Measurements from ENCODE around the gene VWA5A.
"Not testable (repeated sequence)": the region's sequence is repeated elsewhere in the genome, so short reads cannot be mapped to it uniquely, and the experiment has no call there.

The VWA5A gene

DNA sequence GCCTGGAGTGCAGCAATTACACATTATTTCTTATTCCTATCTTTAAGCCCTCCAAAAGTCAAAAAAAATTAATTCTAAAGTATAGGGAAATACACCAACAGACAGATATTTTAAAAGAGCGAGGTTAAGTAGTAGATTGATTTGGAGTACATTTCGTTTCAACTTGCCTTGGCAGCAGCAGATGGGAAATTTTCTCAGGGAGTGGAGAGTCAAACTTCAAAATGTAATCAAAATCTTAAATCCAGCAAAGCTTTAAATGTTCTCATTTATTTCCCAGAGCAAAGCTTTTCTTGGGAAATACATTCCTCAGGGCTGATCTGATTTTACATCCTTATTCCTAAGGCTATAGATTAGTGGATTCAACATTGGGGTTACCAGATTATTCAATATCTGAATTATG is 21.9 kb upstream of the VWA5A start:
- no peak for DNase-seq

DNA sequence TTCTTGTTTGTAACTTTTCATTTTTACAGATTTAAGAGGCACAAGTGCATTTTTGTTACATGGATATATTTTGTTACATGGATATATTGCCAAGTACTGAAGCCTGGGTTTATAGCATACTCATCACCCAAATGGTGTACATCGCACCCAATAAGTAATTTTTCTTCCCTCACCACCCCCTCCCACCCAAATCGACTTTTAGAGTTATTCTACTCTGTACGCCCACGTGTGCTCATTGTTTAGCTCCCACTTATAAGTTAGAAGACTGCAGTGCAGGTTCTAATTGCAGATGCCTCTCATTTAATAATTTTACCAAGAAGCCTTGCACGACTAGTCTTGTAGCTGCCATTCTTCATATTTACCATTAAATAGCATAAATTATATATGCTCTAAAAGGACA is 20.5 kb upstream of the VWA5A start:
- DNase-seq = no peak

DNA sequence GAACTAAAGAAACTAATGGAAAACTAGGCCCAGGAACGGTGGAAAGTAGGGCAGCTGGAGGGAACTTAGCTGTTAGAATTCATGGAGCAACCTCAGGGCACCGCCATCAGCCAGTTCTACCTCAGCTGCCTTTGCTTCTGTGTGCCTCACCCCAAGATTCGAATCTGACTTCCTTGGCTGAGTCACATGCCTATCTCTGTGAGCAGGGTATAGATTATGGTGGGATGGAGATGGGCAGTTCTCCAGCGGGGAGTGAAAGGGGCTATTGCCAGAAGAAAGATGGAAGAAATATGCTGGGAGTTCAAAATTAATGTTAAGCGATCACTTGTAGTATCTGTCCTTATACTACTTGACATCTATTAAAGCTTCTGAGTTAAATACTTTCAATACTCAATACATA is 18.9 kb upstream of the VWA5A start:
- no peak for DNase-seq

DNA sequence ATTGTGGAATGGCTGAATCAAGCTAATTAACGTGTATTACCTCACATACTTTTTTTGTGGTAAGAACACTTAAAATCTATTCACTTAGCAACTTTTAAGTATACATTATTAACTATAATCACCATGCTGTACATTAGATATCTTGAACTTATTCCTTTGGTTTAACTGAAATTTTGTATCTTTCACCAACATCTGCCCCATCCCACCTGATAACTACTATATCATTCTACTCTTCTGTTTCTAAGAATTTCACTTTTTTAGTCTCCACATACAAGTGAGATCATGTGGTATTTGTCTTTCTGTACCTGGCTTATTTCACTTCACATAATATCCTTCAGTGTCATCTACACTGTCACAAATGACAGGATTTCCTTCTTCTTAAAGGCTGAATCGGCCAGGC is 17.1 kb upstream of the VWA5A start:
- no peak for DNase-seq

DNA sequence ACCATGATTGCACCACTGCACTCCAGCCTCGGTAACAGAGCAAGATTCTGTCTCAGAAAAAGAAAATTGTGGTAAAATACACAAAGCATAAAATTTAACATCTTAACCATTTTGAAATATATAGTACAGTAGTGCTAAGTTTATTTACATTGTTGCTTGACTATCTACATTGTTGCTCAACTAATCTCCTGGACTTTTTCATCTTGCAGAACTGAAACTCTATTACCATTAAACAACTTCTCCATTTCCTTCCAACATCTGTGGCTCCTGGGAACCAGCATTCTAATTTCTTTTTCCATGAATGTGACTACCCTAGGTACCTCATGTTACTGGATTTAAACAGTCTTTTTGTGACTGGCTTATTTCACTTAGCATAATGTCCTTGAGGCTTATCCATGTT is 13.5 kb upstream of the VWA5A start:
- no peak for DNase-seq

DNA sequence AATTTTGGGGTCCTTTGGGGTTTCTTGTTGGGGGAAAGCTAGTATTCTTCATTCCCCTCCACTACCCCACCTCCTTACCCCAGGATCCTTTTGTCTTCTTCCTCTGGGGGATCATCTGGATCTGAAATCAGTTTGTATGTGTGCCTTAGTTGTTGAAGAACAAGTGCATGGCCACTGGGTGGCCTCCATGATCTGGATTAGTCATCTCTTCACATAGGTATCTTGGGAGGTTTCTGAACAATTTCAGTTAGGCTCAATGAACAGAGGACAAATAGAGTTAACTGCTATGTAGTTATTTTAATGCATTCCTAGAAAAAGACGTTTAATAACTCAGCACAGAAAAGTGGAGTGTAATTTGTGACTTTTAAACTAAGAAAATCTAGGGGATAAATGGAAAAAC is 7.1 kb upstream of the VWA5A start:
- no peak for DNase-seq

DNA sequence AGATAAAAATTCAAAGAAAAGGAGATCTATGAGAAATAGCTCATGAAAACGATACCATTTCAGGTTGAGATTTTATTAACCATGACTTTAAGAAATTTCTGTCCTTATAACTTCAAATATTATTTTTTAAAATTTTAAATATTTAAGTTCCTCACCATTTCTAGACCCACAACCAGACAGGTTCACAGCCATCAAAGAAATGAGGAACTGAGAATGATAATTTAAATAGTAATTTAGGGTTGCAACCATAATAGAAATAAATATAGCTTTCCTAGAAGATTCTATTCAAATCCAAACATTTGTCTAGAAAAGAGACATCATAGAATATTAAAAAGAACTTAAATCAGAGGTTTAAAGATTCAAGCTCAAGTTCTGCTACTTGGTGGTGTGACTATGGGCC is 5.9 kb upstream of the VWA5A start:
- DNase-seq = no peak

DNA sequence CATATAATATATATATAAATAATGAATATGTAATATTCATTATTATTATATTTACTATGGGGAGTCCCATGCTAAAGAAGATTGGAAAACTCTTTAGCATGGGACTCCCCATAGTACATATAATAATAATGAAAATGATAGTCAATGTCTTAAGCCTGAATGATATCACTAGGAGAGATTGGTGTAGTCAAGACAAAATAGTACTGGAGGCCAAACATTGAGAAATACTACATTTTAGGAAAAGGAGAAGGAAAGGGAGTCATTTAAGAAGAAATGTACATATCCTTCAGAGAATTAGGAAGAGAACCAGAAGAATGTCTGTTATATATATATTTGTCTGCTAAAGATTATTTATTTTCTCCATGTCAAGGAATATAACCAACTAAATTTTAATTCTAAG is 5.0 kb upstream of the VWA5A start:
- DNase-seq = no peak

DNA sequence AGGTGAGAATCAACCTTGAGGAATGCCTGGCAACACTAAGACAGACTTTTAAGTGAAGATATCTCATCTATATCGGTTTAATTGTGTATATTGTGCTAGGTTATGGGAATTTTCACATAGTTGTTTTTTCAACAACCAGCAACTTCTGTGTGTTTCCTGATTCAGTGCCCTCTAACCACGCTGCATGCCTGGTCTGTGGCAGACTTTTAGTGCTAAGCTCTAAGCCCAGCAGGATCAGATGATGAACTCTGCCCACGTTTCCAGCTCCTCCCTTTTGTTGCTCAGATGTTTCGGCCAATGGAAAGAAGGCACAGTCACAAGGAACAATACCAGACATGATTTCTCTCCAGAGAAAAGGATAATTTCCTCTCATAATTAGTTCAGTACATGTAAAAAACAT is 1.4 kb upstream of the VWA5A start:
- DNase-seq = no peak

DNA sequence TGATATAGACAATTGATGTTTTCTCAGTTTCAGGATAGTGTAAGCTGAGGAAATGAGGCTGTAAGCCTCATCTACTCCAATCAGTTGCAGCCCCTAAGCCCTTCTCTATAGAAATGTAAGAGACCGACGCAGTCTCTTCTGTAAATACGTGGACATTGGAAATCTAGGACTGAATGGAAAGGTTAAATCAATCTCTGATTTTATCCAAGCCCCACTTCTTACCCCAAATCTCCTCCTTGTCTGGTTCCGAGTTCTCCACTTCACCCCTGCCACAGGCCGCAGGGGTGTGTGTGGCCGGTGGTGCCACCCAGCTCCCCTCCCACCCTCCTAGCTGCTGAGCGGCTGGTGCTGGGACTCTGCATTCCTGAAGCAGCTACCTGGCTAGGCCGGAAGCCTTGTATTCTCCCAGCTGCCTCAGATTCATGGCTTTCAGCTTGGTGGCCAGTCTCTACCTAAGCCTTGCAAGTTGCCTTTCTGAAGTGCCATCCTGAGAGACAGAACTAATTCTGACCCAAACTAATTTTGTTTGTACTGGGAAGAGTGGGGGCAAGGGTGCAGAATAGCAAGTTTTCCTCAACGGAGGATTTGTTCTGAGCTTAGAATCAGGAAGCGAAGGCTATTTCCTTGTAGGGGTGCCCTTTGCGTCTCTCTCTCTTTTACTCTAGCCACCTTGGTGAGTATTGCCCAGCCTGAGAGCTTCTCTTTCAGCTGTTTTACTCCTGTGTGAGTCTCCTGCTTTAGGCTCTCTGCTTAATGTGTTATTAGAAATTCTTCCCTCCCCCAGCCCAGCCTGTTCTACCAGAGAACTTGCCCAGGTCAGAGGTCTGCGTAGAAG is 749 bp downstream of the VWA5A start:
- DNase-seq = no peak

DNA sequence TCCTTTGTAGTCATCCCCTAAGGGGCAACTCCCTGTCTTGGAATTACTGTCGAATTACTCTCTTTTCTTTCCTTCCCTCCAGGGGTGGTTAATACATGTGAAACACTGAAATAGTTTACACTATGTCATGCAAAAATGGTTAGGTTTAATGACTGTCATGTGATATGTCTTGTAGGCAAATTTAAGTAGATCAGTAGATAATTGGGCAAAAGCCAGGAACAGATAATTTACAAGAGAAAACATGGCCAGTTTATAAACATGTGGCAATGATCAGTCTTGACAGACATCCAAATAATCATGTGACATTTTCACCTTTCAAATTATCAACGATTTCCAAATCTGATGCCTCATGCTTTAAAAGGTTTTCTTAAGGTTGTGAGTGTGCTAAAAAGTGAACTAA is 3.9 kb downstream of the VWA5A start:
- no peak for DNase-seq

DNA sequence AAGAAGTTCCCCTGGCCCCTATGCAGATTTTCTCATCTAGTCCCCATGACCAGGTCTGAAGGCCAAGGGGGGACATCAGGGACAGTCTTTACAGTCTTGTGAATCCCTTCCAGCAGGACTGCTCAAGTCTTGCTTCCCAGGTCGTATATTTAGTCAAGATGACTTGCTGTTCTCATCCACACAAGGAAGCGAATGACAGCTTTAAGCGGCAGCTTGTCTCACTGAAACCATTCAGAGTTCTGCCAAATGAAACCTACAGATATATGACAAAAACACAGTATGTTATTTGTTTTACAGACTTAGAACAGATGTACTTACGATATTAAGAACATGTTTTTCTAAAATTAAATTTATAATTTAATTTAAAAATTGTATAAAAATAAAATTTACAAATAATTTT is 5.6 kb downstream of the VWA5A start:
- no peak for DNase-seq

DNA sequence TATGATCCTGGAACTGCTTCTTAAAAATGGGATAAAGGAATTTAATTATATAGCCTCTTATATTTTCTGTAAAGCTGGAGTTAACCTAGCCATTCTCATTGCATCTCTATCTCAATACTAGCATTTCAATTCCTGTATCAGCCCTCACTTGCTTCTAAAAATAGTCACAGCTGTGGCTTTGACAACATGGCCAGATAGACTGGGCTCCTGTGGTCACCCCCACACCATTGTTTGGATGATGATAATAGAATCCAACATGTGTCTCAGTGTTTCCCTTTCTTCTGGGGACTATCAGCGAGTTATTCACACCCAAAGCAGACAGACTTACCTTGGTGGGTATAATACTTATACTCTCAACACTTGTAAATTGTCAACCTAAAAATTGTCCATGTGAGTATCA is 6.9 kb downstream of the VWA5A start:
- no peak for DNase-seq

DNA sequence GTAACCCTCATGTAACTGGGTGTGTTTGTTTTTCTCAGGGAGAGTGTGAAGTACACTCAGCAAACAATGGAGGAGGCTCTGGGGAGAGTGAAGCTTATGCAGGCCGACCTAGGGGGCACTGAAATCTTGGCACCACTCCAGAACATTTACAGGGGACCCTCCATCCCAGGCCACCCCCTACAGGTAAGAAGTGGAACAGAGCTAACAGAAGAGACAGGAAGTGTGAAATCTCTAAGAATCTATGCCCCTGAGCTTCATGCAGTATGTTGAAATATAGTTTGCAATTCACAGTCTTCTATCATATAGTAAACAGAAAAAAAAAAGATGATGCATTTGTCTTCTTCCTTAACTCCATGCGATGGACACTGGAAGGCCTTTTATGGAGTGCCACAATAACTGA is 8.4 kb downstream of the VWA5A start:
- no peak for DNase-seq

DNA sequence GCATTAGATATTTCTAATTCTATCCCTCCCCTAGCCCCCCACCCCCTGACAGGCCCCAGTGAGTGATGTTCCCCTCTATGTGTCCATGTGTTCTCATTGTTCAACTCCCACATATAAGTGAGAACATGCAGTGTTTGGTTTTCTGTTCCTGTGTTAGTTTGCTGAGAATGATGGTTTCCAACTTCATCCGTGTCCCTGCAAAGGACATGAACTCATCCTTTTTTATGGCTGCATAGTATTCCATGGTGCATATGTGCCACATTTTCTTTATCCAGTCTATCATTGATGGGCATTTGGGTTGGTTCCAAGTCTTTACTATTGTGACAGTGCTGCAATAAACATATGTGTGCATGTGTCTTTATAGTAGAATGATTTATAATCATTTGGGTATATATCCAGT is 11.9 kb downstream of the VWA5A start:
- not testable (repeated sequence) for DNase-seq

DNA sequence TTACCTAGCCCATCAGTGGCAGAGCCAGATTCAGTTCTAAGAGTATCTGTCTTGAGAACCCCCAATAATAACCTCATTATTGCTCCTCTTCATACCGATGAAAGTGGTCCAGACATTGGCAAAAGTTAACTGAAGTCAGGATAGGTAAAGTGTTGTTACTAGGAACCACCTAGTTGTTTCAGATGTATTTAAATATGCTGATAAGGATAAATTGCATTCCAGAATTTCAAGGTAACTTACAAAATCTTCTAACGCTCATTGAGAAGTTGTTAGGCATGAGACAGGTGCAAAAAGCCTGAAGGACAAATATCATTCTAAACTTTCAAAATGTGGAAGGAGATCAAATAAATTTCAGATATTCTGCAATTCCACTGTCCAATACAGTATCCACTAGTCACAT is 27.8 kb downstream of the VWA5A start:
- no peak for DNase-seq

DNA sequence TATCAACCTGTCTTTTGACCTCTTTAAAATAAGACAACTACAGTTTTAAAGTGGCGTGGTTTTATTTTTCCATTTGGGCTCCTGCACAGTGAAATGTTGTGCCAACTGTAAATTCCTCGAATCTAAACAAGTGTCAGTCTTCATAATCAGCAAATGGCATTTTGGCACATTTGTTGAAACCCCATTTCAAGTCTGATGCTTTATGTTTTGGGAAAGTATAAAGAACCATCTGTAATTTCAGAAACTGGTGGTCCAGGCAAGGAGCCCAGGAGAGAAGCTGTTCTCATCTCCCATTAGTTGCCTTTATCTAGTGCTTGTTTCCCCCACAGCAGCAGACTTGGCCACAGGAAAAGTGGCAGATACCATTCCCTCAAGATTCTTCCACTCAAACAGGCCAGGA is 32.7 kb downstream of the VWA5A start:
- no peak for DNase-seq

DNA sequence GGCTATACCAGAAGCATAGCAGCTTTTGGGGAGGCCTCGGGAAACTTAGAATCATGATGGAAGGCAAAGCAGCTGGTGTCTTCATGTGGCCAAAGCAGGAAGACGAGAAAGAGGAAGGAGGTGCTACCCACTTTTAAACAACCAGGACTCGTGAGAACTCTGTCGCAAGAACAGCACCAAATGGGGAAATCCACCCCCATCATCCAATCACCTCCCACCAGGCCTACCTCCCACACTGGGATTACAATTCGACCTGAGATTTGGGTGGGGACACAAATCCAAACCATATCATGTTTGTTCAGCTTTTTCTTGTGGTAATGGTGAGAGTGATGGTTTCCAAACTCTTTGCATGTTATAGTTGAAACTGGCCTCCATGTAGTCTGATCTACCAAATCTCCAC is 35.4 kb downstream of the VWA5A start:
- no peak for DNase-seq

DNA sequence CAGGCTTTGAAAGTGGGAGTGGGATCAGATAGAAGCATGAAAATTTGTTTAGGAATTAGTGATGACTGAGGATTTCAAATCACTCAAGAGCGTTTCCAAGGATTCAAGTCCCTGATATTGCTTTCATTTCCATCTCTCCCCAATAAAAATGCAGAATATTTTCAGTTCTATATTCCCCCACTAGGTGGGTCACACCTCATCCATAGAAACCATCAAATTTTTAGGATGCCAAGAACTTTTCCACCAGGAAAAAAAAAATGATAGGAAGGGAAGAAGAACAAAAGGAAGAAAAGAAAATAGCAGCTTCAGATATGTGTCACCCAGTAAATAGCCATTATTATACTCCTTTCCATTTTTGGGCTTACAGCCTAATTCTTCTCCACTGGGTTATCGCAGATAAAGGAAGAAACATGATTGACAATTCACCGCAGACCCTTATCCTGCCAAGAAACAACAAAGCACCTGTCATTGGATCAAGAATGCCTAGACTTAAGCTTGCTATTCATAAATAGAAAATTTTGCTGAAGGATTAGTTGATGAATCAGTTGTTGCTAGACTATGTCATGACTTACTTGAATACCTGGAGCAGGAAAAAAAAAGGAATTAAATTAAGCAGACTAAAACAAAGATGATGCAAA is 37.6 kb downstream of the VWA5A start:
- no peak for DNase-seq

DNA sequence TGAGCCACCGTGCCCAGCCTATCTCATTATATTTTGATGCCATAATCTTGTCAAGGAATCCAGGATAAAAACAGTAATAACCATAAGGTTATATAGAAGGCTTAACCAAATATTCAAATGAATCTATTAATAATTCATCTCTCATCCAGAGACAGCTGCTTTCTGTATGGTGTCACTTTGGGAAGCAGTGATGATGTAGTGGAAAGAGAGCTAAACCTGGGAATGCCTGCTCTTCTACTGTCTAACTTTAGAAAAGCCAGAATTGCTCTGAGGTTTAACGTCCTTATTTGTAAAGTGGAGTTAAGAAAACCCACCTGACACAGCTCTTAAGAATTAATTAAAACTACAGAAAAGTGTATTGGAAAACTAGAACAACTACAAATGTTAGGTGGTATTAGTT is 38.6 kb downstream of the VWA5A start:
- DNase-seq = no peak

DNA sequence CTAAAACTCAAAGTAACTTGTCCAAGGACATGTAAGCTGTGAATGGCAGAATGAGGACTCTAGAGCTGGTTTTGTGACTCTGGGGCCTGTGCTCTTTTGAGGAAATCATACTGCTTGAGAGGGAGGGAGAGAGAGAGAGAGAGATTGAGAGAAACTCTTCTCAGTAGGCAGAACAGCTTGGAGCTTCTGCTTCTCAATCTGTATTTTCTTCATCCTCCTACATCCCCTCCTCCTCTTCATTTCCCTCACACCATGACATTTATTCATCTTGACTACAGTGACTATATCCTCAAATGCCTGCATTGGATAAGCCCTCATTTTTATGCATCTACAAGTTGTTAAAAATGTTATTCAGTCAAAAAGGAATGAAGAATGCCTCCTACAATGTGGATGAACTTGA is 44.2 kb downstream of the VWA5A start:
- DNase-seq = no peak

DNA sequence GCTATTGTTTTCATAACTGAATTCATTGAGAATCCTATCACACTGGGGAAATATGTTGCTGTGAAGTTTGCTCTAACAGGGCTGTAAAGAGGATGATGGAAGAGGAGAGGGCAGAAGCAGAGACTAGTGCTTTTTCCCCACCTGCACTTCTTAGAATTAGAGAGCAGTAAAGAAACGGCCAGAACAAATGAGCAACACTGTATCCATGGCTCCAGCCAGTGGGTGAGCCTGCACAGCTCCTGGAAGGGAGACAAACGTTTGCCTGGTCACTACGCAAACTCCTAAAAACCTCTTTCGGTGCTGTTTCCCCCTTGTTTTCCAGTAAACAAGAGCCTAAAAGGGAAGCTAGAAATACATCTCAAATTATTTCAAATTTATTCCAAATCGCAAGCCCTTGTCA is 45.7 kb downstream of the VWA5A start:
- DNase-seq = no peak

DNA sequence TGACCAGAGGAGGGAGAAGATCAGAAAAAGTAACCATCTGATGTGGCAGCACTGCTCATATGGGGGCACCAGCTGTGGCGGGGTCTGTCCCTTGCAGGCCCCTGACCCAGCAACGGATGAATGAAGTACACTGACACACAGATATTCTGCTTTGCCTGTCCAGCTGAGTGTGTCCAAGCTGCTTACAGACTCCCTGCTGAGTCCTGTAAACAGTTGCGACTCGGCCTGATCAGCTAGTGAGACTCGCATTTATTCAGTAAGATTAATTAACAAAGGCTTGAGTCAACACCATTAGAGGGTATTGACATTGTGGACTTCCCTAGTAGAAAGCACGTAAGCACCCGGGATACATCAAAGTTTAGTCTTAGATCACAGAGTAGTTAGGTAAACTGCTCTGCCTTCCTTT is 52.6 kb downstream of the VWA5A start:
- DNase-seq = no peak

DNA sequence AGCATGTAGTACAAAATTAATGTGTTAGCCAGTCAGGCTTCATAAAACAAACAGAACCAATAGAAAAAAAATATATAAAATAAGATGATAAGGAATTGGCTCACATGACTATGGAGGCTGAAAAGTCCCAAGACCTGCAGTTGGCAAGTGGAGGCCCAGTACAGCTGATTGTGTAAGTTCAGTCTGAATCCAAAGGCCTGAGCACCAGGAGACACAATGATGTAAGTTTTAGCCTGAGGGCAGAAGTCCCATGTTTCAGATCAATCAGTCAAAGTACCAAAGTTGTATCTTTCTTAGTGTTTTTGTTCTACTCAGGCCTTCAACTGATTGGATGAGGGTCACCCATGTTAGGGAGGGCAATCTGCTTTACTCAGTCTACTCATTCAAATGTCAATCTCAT is 53.5 kb downstream of the VWA5A start:
- DNase-seq = no peak

DNA sequence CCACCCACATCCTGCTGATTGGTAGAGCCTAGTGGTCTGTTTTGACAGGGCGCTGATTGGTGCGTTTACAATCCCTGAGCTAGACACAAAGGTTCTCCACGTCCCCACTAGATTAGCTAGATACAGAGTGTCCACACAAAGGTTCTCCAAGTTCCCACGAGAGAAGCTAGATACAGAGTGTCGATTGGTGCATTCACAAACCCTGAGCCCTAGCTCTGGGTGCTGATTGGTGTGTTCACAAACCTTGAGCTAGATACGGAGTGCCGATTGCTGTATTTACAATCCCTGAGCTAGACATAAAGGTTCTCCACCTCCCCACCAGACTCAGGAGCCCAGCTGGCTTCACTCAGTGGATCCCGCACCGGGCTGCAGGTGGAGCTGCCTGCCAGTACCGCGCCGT is 55.1 kb downstream of the VWA5A start:
- DNase-seq = not testable (repeated sequence)
